GM06990 (cell line): ENCODE measurements around the gene PALS1.

Experiments used
- DNase-seq: peaks from one replicate; pipeline ENCODE4 v3.0.0-alpha.2; 2011; ENCODE audit not compliant: insufficient read length; ENCODE audit errors: extremely low read depth
- H3K27me3 ChIP-seq: replicated peaks from 2 replicates; pipeline ENCODE4 v1.6.0; 2011; ENCODE audit warnings: low read length; ENCODE audit not compliant: control insufficient read depth, insufficient read depth
- H3K36me3 ChIP-seq: 2 replicates; pipeline ENCODE4 v1.5.1; 2011; ENCODE audit warnings: low read length; ENCODE audit not compliant: control insufficient read depth, insufficient read depth
- H3K4me3 ChIP-seq: replicated peaks from 2 replicates; pipeline ENCODE4 v1.5.1; 2011; ENCODE audit warnings: low read depth, mild to moderate bottlenecking, control low read depth, low read length
- TF ChIP-seq, protein P1 (sequence below): IDR thresholded peaks from 2 replicates; pipeline ENCODE4 v1.5.1; 2011; ENCODE audit warnings: low read length, control low read depth, mild to moderate bottlenecking, inconsistent platforms; ENCODE audit not compliant: insufficient read depth, poor library complexity, severe bottlenecking

The PALS1 gene

DNA sequence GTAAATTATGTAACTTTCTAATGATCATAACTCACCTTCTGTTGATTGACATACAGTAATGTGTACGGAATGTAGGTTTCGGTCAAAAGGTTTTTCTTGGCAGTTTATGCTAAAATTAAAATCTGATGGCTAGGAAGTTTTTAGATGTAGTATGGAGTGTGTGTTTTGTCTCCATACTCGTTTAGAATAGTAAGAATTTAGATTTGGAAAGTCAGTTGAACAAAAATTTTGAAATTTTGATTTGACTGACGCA lies 859 bp downstream of the PALS1 start:
- TF ChIP-seq, protein P1, sequence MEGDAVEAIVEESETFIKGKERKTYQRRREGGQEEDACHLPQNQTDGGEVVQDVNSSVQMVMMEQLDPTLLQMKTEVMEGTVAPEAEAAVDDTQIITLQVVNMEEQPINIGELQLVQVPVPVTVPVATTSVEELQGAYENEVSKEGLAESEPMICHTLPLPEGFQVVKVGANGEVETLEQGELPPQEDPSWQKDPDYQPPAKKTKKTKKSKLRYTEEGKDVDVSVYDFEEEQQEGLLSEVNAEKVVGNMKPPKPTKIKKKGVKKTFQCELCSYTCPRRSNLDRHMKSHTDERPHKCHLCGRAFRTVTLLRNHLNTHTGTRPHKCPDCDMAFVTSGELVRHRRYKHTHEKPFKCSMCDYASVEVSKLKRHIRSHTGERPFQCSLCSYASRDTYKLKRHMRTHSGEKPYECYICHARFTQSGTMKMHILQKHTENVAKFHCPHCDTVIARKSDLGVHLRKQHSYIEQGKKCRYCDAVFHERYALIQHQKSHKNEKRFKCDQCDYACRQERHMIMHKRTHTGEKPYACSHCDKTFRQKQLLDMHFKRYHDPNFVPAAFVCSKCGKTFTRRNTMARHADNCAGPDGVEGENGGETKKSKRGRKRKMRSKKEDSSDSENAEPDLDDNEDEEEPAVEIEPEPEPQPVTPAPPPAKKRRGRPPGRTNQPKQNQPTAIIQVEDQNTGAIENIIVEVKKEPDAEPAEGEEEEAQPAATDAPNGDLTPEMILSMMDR: no peak
- no peaks in the 10 kb centered on the region for H3K27me3 ChIP-seq
- no peaks in the 10 kb centered on the region for H3K36me3 ChIP-seq
- H3K4me3 ChIP-seq: peak overlapping the region; percentile 92
- no peak for DNase-seq

DNA sequence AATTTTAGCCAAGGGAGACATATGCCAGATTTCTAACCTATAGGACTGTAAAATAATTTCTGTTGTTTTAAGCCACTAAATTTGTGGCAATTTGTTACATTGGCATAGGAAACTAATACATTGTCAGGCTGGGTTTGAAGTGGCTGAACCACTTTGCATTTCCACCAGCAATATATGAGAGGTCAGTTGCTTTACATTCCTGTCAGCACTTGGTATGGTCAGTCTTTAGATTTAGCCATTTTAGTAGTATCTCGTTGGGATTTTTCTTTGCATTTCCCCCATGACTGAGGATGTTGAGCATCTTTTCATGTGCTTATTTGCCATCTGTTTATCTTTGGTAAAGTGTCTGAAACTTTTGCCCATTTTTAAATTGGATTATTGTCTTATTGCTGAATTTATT lies 3.9 kb downstream of the PALS1 start:
- no peak for DNase-seq
- TF ChIP-seq, protein P1: no peak
- Histone ChIP-seq H3K4me3 (no peak overlapping the region), H3K27me3 (no peaks in the 10 kb centered on the region), H3K36me3 (no peaks in the 10 kb centered on the region)

DNA sequence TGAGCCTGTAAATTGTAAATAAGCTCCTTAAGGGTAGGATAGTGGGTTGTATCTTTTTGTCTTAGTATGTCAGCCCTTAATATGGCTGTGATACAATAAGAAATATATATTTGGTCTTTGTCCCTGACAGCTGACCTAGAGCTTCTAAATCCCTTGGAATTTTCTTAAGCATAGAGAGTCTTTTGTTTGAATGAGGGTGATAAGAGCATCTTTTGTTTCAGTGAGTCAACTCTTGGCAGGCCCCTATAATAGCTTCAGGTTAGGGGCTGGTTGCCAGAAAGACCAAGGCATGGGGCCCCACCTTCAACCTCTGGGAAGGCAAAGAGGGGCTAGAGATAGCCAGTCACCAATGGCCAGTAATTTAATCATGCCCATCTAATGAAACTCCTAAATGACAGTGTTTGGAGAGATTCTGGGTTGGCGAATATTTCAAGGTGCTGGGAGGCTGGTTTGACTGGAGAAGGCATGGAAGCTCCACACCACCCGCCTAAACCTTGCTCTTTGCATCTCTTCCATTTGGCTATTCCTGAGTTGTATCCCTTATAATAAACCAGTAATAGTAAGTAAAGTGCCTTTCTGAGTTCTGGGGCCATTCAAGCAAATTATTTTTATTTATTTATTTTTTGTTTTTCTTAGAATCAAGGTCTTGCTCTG lies 10.5 kb downstream of the PALS1 start:
- H3K27me3 ChIP-seq: no peaks in the 10 kb centered on the region
- TF ChIP-seq, protein P1: no peak
- no peak overlapping the region for H3K4me3 ChIP-seq
- H3K36me3 ChIP-seq: no peaks in the 10 kb centered on the region
- no peak for DNase-seq

DNA sequence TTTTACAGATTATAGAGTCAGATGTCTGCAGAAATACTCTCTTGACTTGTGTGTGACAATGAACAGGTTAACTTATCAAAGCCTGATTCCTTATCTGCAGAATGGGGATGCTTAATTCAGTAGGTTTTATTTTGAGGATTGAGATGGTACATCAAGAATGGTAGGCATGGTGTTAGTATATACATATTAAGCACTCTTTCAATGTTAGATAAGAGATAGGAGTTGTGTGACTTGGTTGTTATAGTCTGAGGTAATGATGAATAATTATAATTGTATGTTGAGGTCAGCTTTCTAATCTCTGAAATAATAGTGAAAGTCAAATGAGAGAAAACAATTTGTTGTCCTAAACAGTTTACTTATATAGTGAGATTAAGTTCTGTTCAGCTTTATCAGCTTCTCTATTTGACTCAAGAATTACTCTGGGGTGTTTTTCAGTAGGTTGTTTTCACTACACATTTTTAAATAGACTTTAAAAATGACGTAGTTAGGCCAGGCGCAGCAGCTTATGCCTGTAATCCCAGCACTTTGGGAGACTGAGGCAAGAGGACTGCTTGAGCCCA lies 11.9 kb downstream of the PALS1 start:
- Histone ChIP-seq H3K4me3 (no peak overlapping the region), H3K27me3 (no peaks in the 10 kb centered on the region), H3K36me3 (no peaks in the 10 kb centered on the region)
- TF ChIP-seq, protein P1: no peak
- DNase-seq: no peak

DNA sequence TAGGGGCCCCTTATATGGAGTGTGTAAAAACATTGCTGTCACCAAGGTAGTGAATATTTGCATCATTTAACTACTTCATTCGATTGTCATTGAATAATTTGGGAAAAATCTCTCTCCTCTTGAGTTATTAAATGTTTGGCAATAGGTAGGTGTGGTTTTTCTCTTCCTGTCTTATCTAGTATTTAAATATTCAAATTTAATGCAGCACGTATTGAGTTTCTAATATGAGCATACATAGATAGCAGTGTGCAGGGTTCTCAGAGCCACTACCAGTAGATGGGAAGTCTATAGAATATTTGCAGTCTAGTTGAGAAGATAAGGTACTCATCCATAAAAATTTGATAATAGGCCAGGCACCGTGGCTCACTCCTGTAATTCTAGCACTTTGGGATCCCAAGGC lies 16.7 kb downstream of the PALS1 start:
- TF ChIP-seq, protein P1: no peak
- no peak for DNase-seq
- no peaks in the 10 kb centered on the region for H3K27me3 ChIP-seq
- H3K36me3 ChIP-seq: no peaks in the 10 kb centered on the region
- H3K4me3 ChIP-seq: no peak overlapping the region

DNA sequence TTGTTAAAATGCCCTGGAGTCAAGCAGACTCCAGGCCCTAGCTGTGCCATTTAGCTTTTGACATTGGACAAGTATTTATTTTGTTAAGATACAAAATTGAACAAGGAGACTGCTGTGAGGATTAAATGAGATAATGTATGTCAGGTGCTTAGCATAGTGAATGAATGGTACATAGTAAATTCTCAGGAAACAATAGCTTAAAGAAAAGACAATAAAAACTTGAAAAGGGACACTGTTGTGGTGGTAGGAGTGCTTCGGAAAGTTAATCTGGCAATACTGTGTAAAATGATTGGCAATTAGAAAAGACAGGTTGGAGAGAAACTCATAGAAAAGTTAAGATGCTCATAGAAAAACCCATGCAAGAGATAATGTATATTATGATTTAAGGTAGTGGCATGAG lies 19.7 kb downstream of the PALS1 start:
- H3K27me3 ChIP-seq: no peaks in the 10 kb centered on the region
- H3K4me3 ChIP-seq: no peak overlapping the region
- no peak for DNase-seq
- H3K36me3 ChIP-seq: no peaks in the 10 kb centered on the region
- TF ChIP-seq, protein P1: no peak
